HG03045 (cell line): ENCODE data around the gene POSTN.

ENCODE experiments used
- ATAC-seq: cut with Tn5 transposase; IDR thresholded peaks from one replicate; pipeline ENCODE4 v1.9.1; 2021; ENCODE audit warnings: mild to moderate bottlenecking, moderate library complexity; ENCODE audit not compliant: unreplicated experiment

The POSTN gene, protein sequence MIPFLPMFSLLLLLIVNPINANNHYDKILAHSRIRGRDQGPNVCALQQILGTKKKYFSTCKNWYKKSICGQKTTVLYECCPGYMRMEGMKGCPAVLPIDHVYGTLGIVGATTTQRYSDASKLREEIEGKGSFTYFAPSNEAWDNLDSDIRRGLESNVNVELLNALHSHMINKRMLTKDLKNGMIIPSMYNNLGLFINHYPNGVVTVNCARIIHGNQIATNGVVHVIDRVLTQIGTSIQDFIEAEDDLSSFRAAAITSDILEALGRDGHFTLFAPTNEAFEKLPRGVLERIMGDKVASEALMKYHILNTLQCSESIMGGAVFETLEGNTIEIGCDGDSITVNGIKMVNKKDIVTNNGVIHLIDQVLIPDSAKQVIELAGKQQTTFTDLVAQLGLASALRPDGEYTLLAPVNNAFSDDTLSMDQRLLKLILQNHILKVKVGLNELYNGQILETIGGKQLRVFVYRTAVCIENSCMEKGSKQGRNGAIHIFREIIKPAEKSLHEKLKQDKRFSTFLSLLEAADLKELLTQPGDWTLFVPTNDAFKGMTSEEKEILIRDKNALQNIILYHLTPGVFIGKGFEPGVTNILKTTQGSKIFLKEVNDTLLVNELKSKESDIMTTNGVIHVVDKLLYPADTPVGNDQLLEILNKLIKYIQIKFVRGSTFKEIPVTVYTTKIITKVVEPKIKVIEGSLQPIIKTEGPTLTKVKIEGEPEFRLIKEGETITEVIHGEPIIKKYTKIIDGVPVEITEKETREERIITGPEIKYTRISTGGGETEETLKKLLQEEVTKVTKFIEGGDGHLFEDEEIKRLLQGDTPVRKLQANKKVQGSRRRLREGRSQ

DNA sequence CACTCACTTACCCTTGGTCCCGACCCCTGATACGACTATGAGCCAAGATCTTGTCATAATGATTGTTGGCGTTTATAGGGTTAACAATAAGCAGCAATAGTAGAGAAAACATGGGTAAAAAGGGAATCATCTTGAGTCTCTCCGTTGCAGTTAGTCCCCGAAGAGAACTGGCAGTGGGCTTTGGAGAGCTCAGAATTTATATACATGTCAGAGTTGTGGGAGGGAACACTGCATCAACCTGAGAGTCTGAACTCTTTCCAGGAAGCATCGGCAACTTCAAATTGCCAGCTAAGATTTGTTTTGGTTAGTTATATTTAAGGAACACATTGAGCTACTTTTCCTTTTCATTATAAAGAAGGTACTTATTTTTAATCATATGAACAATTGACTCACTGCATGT, at the start of gene POSTN:
Gene POSTN (minus strand): TSS at position 172 of the 400 bp plus-strand sequence. CDS start 42 bp downstream, at position 130.
- ATAC-seq = no peak

GRCh38 chr13:37647031-37647650, 48.6 kb upstream of the POSTN start:
- no peak for ATAC-seq

DNA sequence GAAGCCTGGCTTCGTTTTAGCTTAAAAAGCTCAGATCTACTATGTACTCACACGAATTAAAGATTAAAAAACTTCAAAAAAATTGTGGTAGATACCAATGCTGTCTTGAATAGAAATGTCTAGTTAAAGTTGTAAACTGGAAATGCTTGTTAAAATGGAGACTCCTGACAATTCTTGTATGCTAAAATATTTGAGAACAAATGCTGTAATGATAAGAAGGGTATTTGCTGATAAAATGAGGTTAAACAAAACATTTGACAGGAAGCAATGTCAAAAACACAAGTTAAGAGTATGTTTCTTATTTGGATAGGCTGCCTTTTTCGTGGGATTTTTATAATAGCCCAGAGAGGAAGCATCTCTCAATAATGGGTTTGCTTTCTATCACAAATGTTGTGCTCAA, 48.0 kb upstream of the POSTN start:
- no peak for ATAC-seq

DNA sequence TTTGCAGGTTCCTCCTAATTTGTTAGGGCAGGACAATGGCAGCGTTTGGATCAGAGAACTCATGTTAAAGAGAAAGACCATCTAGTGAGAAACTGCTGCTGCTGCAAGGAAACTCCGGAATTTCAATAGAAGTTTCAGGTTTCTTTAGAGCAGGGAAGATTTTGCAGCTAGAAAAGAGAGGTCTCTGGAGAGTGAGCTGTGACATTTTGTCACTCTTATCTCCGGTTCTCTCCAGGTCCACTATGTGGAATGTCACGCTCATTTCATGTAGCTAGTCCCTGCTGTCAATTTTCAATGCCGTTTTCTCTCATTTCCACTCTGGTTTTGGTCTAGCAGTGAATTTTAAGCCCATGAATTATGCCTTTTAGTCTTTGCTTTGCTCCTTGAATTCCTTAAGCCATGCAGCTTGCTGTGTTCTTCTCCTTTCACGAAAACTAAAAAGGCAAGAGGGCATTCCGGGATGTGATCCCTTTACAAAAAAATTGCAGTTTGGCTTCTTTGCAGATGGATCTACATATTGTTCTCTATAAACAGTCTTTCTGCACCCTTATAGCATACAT, 46.7 kb upstream of the POSTN start:
- ATAC-seq = no peak

DNA sequence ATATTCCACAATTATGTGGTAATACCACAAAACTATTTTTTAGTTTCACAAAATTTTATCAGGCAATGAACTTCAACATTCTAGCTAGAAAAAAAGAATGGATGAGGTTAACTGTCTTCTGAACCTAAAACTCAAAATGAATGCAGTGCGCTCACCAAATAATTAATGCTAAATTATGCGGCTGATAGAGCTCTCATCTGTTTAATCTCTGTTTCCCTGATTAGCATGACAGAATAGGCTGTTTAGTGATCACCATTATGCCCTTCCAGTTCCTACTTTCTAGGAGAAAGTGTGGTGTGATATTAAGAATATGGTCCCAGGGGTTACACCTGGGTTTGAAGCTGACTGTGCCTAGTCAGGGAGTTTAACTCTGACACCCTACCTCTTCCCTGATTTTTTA, 42.8 kb upstream of the POSTN start:
- ATAC-seq = no peak

DNA sequence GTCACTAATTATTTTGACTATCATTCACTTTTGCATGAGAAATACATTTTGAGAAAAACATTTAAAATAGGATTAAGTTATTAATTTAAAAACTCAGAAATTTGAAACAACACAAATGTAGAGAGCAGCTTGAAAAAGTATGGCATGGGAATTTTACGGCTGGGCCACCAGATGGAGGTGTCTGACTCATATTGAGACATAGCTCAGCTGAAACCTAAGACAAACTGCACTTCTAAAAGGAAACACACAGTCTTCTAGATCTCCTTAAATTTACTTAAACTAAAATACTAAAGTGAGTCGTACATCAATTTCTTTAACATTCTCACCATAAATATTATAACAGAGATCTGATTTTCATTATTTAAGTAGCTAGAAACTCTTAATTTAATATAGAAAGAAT, 41.9 kb upstream of the POSTN start:
- ATAC-seq = no peak

- ATAC-seq = no peak
Measured at GRCh38 chr13:37636701-37637100, 38.1 kb upstream of the POSTN start.

DNA sequence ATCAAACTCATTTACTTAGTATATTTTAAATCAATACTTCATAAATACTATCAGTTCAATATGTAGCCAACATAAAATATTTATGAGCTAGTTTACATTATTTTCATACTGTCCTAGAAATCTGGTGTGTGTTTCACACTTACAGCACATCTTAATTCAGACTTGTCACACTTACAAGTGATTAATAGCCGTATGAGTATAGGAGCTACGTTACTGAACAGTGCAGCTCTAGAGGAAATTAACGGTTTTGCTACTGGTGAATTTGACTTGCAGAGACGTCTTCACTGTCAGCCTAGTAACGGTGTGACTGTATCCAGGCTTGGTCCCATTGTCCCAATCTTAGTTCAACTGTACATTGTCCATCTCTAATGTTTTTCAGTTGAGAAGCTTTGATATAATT, 33.7 kb upstream of the POSTN start:
- ATAC-seq = no peak

DNA sequence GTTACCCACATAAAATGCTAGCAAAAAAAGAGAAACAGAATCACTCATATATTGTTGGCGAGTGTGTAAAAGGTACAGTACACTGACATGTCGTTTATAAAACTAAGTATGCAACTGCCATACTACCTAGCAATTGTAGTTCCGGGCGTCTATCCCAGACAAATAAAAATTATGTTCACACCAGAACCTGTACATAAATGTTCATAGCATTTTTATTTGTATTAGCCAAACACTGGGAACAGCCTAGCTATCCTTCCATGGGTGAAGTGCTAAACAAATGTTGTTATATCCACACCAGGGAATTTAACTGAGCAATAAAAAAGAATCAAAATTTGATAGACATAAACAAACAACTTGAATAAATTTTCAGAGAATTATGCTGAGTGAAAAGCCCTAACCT, 28.9 kb upstream of the POSTN start:
- no peak for ATAC-seq

DNA sequence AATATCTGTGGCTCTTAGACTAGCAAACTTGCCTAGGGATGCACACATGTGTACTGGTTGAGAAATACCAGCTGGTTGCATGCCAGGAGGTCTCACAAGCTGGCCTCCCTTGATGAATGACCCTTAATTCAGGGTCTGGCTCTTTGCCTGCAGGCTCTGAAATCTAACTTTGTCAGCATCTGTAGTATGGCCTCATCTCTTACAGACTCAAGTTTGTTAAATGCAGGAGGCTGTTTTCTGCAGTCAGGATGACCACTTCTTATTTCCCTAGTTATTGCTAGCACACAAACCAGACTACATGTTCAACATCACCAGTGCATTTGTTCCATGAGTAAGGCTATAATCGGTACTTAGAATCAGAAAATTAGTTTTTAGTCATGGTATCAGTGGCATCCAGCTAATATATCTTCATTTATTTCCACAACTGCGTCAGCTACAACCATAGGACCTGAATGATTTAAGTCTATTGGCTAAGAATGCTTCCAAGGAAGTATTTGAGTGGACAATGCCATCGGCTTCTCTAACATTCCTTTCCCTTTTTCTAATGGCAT, 23.3 kb upstream of the POSTN start:
- ATAC-seq = no peak

- no peak for ATAC-seq
Measured at GRCh38 chr13:37618554-37618953, 20.0 kb upstream of the POSTN start.

DNA sequence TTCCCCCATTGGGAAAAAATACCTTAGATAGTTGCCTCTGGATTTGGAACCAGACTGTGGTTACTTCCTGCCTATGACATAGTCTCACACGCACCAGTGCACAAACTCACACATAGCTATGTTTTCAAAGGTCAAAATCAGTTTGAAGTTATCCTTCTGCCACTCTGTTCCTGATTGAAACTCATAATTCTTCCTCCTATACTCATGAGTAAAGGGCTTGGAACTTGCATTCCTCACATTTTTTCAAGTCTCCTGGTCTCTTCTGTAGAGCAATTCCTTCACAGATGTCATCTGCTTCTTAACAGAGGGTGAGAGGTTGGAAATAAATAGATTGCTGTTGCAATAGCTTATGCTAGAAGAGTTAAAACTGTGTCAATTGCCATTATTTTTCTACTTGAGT, 18.6 kb upstream of the POSTN start:
- no peak for ATAC-seq

DNA sequence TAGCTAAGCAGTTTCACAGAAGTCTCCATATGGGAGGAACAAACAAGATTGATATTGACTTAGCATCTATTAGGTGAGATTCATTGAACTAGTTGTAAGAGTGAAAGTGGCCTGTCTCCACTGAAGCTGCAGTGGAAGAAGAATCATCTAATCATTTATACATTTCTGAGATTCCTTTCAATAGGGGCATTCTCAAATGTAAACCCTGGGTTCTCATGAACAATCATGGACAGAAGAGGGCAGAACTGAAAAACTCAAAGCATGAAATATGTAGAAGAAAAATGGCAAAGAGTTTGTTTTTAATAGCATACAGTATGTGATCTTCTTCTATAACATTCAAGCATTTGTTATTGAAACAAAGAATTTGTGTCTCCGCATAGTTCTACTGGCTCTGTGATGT, 17.6 kb upstream of the POSTN start:
- ATAC-seq = no peak

- no peak for ATAC-seq
Measured at GRCh38 chr13:37615276-37615675, 16.7 kb upstream of the POSTN start.

DNA sequence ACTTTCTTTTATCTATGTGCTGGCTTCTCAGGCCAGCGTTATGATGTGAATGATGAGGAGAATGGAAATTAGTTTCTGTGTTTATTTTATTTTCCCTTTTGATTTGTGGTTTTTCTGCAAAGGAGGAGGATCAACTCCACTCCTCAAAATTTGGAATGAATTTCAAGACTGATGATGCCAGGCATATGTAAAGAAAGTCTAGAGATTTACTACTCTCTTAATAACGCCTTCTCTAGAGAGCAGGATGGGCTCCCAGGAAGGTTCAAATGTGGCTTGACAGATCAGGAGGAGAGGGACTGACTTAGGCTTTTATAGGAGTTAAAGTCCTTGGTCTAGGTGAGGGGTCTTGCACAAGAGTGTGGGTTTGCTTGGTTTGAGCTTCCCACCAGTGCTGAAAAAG, 15.1 kb upstream of the POSTN start:
- ATAC-seq = no peak

DNA sequence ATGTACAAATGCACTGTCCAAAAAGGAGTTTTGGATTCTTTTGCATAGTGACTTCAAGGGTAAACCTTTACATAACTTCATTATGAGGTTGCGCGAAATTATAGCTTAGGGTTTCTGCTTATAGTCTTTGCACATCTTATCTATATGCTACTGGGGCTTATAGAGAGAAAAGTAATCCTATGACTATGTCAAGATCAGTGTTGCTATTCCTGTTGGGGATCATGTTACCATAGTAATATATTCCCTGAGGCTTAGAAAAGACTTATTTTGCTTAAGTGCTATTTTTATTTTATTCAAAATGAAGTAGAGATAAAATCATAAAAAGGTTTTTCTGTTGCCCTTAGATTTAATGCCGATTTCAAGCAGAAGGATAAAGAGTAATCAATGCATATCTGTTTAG, 14.7 kb upstream of the POSTN start:
- no peak for ATAC-seq

GRCh38 chr13:37608750-37609339, 10.3 kb upstream of the POSTN start:
- ATAC-seq = no peak

DNA sequence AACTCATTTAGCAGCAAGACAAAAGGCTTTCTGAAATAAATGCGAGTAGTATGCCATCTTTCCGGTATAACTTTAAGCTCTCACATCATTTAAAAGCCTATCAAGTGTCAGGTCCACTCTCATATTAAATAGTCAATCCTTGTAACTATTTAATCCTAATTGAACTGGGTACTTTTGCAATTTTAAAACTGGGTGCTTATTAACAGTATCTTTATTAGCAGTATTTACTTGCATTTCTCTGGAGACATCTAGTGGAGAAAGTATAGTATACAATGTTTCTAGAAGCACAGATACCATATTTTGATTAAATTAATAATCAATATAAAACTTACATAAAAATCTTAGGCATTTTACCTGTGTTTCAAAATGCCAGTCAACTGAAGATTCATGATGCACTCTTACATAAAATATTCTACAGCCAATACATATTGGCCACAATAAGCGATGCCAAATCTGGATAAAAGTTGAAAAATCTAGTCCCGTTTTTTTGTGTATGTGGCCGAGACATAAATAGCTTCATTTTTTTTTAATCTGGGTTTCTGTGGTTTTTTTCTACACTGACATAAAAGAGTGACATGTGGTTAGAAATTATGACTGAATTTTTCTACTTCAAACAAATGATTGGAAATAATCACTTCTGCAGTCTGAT, 4.3 kb upstream of the POSTN start:
- ATAC-seq = no peak

- no peak for ATAC-seq
Measured at GRCh38 chr13:37601648-37602440, 3.3 kb upstream of the POSTN start.
